Nephron (organoid): Measurements from ENCODE around the gene CUEDC1.

Source experiments
- H3K27ac Mint-ChIP-seq, 3 experiments: 2 replicates each; pipeline ENCODE4 v1.8.0; 2020; ENCODE audit warnings: mixed read lengths in 3 of 3, mild to moderate bottlenecking in 2 of 3, moderate library complexity in 1 of 3
- H3K27me3 Mint-ChIP-seq: 2 replicates; pipeline ENCODE4 v1.8.0; 2021; ENCODE audit warnings: low read depth, mild to moderate bottlenecking, moderate library complexity, mixed read lengths
- H3K36me3 Mint-ChIP-seq: 2 replicates; pipeline ENCODE4 v1.8.0; 2020; ENCODE audit warnings: low read depth, mixed read lengths
- H3K4me1 Mint-ChIP-seq: 2 replicates; pipeline ENCODE4 v1.8.0; 2020; ENCODE audit warnings: mixed read lengths
- H3K4me3 Mint-ChIP-seq, 3 experiments: 2 replicates each; pipeline ENCODE4 v1.8.0; 2020; ENCODE audit warnings: mild to moderate bottlenecking in 3 of 3, mixed read lengths in 3 of 3, moderate library complexity in 2 of 3
- H3K9me3 Mint-ChIP-seq: 2 replicates; pipeline ENCODE4 v1.8.0; 2020; ENCODE audit warnings: mixed read lengths
- TF ChIP-seq, protein P1 (sequence below), 3 experiments: fragments of 200-600 bp; sonication (generic); IDR thresholded peaks; one replicate each; pipeline ENCODE4 v1.5.0; 2021; ENCODE audit warnings: antibody characterized with exemption in 3 of 3; ENCODE audit not compliant: unreplicated experiment in 3 of 3

Gene CUEDC1

DNA sequence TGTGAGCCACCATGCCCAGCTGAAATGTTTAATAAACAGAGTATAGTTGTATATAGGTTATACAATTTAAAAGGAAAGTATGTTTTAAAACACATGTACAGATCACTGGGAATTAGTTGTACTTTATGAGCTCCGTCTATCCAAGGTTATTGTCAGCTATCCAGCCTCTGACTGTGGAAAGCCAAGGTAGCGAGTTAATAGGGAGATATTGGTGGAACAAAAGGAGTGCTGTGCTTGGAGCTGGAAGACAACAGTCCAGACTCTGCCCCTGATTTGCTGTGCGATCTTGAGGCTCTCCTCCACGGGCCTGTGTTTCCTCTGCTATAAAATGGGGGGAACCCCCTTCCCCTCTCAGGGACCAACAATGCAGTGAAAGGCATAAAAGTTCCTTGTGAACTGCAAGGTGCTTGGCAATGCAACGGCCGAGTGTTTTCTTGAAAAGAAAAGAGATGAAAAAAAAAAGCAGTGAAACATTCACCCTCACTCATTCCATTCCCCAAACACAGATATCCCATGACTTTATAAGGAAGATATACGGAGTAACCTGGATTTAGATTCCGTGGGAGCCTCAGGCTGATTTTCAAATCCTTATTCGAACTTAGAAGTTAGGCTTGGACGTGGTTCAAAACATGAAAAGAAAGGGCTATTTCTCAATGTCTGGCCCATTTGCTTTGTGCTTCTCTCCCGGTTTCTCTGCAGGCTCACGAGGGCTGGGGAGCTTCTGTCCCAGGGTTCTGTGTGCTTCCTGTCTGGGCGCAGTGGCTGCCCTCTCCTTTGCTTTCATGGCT, 34.1 kb downstream of the CUEDC1 start:
- Mint-ChIP-seq H3K27ac (peak overlapping the region; percentile 93 to 99 (median 98)), H3K9me3 (no peaks in the 10 kb centered on the region), H3K4me1 (peaks cover 87% of the 10 kb centered on the region), H3K36me3 (no peaks in the 10 kb centered on the region), H3K4me3 (peak overlapping the region in 2 of 3 experiments; percentile 48 to 66), H3K27me3 (no peaks in the 10 kb centered on the region)
- TF ChIP-seq, protein P1, sequence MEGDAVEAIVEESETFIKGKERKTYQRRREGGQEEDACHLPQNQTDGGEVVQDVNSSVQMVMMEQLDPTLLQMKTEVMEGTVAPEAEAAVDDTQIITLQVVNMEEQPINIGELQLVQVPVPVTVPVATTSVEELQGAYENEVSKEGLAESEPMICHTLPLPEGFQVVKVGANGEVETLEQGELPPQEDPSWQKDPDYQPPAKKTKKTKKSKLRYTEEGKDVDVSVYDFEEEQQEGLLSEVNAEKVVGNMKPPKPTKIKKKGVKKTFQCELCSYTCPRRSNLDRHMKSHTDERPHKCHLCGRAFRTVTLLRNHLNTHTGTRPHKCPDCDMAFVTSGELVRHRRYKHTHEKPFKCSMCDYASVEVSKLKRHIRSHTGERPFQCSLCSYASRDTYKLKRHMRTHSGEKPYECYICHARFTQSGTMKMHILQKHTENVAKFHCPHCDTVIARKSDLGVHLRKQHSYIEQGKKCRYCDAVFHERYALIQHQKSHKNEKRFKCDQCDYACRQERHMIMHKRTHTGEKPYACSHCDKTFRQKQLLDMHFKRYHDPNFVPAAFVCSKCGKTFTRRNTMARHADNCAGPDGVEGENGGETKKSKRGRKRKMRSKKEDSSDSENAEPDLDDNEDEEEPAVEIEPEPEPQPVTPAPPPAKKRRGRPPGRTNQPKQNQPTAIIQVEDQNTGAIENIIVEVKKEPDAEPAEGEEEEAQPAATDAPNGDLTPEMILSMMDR (IDR thresholded peaks at IDR 0.05; ENCODE audit: unreplicated experiment in 3 of 3): no peak

DNA sequence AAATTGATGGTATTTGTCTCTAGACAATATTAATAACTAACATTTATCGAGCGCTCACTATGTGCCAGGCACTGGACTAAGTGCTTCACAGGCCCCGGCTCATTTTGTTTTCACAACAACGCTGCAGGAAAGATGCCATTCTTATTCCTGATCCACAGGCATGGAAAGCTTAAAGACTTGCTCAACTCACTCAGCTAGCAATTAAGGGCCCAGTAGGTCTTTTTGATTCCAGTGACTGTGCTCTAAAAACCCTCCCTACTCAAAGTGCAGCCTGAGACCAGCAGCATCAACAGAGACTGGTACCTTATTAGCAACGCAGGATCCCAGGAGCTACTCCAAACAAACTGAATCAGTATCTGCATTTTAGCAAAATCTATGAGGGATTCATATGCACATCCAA, 35.3 kb downstream of the CUEDC1 start:
- TF ChIP-seq, protein P1 (IDR thresholded peaks at IDR 0.05; ENCODE audit: unreplicated experiment in 3 of 3): no peak
- H3K4me3 Mint-ChIP-seq: peak overlapping the region in 1 of 3 experiments; percentile 45
- H3K9me3 Mint-ChIP-seq: no peaks in the 10 kb centered on the region
- H3K36me3 Mint-ChIP-seq: no peaks in the 10 kb centered on the region
- peaks cover 87% of the 10 kb centered on the region for H3K4me1 Mint-ChIP-seq
- peak overlapping the region; percentile 93 to 99 (median 98) for H3K27ac Mint-ChIP-seq
- no peaks in the 10 kb centered on the region for H3K27me3 Mint-ChIP-seq

DNA sequence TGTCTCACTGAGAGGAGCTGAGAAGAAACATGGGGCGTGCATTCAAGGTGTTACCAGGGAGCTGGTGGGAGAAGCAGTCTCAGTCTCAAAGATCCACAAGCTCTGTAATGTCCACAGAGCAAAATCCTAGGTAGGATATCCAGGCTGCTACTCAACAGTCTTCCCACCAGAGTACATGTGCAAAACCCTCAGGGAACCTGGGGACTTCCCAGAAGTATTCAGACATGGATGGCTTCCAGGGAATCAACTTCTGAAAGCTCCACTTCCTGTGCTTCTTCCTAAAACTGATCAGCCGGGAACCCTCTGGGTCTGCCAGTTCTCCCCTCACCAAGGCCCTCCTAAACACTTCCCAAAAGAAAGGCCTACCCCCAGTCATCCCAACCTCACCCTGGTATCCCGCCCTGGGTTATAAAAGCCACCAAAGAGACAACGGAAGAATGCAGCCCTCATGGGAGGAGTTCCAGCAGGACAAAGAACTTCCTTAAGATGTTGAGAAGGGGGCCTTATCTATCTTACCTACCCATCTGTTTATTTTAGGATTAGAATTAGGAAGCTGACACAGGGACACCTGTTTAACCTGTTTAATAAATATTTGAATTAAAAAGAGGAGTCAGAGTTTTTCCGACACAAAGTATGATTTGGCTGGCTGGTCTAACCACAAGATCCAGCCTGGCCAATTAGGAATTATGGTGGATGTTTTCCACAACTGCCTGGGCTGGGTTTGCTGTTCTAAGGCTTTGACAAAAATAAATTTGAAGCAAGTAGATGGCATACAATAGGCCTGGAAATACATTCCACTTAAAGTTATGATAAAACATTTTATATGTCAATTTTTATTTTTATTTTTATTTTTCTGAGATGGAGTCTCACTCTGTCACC, 37.0 kb downstream of the CUEDC1 start:
- H3K27me3 Mint-ChIP-seq: peaks cover 4% of the 10 kb centered on the region
- H3K27ac Mint-ChIP-seq: peak overlapping the region in 2 of 3 experiments; percentile 89 to 95
- no peaks in the 10 kb centered on the region for H3K36me3 Mint-ChIP-seq
- no peaks in the 10 kb centered on the region for H3K9me3 Mint-ChIP-seq
- peaks cover 88% of the 10 kb centered on the region for H3K4me1 Mint-ChIP-seq
- TF ChIP-seq, protein P1 (IDR thresholded peaks at IDR 0.05; ENCODE audit: unreplicated experiment in 3 of 3): no peak
- no peak overlapping the region for H3K4me3 Mint-ChIP-seq

DNA sequence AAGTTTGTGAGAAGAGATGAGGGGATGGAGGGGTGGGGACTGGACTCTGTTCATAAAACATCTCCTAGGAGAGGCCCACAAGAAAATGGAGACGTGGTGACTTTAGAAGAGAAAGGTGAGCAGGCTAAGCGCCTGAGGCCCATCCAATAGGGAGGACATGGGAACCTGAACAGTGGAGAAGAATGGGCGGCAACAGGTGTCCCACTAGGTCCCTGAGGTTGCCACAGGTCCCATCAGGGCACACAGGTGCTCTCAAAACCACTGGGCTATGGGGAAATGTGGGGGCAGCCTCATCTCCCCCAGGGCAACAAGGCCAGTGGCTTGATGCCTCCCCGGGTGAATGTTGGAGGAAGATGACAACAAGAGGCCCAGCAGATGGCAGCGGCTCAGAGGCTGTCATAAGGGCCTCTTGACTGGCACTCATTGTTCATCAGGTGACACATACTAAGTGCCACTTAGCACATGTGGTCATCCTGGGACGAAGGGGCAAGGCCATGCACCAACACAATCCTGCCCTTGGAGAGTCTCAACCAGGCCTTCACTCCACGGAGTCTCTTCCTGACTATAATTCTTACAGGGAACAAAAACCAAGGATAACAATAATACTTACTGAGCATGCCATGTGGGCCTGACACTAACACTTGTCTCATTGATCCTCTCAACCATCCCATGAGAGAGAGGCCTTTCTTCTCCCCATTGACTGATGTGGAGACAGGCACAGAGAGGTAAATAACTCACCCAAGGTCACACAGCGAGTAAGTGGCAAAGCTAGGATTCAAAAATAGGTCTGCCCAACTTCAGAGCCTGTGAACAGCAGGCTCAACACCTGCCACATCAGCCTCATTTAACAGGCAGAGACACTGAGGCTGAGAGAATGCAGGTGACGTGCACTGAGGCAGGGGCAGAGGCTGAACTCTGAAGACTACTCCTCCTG, 38.0 kb downstream of the CUEDC1 start:
- Mint-ChIP-seq H3K27me3 (peaks cover 4% of the 10 kb centered on the region), H3K36me3 (no peaks in the 10 kb centered on the region), H3K4me3 (peak overlapping the region in 1 of 3 experiments; percentile 16), H3K9me3 (no peaks in the 10 kb centered on the region), H3K27ac (peak overlapping the region; percentile 85 to 95 (median 89)), H3K4me1 (peaks cover 89% of the 10 kb centered on the region)
- TF ChIP-seq, protein P1 (IDR thresholded peaks at IDR 0.05; ENCODE audit: unreplicated experiment in 3 of 3): no peak

DNA sequence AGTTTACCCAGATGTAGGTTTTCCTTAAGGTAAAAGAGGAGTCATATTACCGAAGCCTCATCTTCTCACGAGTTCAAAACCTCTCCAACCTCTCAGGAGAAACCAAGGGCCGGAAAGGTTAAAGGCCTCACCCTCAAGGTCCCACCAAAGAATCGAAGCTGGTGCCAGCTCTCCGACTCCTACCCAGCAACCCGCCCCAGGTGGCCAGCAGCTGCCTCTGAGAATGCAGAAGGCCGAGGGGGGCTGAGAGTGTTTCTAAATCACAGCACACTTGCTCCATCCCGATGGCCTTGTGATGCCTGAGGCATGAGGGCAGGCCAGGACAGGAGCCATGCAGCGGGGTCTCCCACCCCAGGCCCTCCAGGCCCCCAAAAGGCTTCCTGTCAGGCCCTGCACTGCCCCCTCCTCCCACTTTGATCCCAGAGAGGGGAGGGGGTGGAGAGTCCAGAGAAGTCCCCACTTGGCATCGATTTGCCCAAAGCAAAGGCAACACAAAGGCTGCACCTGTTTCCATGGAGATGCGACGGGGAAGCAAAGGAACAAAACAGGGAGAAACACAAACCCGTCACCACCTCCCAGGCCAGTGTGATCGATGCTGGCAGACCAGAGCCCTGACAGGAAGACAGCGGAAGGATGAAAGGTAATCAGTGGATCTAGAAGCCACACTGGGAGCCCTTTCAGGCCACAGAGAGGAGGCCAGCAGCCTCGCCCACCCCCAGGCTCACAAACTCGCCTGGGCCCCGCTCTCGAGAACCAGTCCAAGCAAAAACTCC, 39.0 kb downstream of the CUEDC1 start:
- Mint-ChIP-seq H3K36me3 (no peaks in the 10 kb centered on the region), H3K4me1 (peaks cover 85% of the 10 kb centered on the region), H3K27me3 (peaks cover 4% of the 10 kb centered on the region), H3K27ac (peak overlapping the region; percentile 85 to 95 (median 85)), H3K9me3 (no peaks in the 10 kb centered on the region), H3K4me3 (peak overlapping the region in 2 of 3 experiments; percentile 10 to 35)
- TF ChIP-seq, protein P1 (IDR thresholded peaks at IDR 0.05; ENCODE audit: unreplicated experiment in 3 of 3): no peak
